Keratinocyte (primary cell): ENCODE data around the gene S100A12.

Source experiments
- EZH2 ChIP-seq: IDR thresholded peaks from one replicate; pipeline ENCODE4 v1.6.1; 2012; ENCODE audit warnings: inconsistent platforms, mild to moderate bottlenecking, low read length, moderate library complexity
- TF ChIP-seq, protein P1 (sequence below), 3 experiments: IDR thresholded peaks in 1 of 3; conservative IDR thresholded peaks in 1 of 3; optimal IDR thresholded peaks in 1 of 3; 2 replicates in 2 of 3; 3 replicates in 1 of 3; pipeline versions ENCODE3 to v1.5.1; 2011; ENCODE audit warnings: low read length in 3 of 3, mild to moderate bottlenecking in 3 of 3, moderate library complexity in 2 of 3, control low read depth in 1 of 3, inconsistent platforms in 1 of 3; ENCODE audit not compliant: insufficient read depth in 2 of 3; ENCODE audit errors: extremely low read depth in 1 of 3

DNA sequence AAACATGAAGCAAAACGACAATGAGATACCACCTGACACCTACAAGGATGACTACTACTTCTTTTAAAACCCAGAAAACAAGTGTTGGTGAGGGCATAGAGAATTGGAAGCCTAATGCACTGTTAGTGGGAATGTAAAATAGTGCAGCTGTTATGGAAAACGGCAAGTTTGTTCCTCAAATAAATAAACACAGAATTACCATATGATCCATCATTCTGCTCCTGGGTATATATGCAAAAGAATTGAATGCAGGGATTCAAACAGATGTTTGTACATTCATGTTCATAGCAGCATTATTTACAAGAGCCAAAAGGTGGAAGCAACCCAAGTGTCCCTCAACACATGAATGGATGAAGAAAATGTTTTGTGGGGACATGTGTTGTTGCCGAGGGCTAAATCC, 16.8 kb upstream of the S100A12 start:
- TF ChIP-seq, protein P1, sequence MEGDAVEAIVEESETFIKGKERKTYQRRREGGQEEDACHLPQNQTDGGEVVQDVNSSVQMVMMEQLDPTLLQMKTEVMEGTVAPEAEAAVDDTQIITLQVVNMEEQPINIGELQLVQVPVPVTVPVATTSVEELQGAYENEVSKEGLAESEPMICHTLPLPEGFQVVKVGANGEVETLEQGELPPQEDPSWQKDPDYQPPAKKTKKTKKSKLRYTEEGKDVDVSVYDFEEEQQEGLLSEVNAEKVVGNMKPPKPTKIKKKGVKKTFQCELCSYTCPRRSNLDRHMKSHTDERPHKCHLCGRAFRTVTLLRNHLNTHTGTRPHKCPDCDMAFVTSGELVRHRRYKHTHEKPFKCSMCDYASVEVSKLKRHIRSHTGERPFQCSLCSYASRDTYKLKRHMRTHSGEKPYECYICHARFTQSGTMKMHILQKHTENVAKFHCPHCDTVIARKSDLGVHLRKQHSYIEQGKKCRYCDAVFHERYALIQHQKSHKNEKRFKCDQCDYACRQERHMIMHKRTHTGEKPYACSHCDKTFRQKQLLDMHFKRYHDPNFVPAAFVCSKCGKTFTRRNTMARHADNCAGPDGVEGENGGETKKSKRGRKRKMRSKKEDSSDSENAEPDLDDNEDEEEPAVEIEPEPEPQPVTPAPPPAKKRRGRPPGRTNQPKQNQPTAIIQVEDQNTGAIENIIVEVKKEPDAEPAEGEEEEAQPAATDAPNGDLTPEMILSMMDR (optimal IDR thresholded peaks at IDR 0.05 in 1 of 3, IDR thresholded peaks at IDR 0.05 in 1 of 3, conservative IDR thresholded peaks at IDR 0.05 in 1 of 3; ENCODE audit: extremely low read depth in 1 of 3, insufficient read depth in 2 of 3, low read length in 3 of 3), result no peak
- TF ChIP-seq EZH2, result no peak
